SK-N-SH treated with all-trans-retinoic acid at 6 μM for 48 hours (cell line): Measurements from ENCODE around the gene KCNB1.

Experiments
- CSDC2 ChIP-seq: fragments of 250-450 bp; sonication (Bioruptor Pico); IDR thresholded peaks from 2 replicates; pipeline ENCODE4 v1.5.0; 2020; ENCODE audit warnings: mild to moderate bottlenecking, moderate library complexity
- ESRRG ChIP-seq: fragments of 250-450 bp; sonication (Bioruptor Pico); IDR thresholded peaks from 2 replicates; pipeline ENCODE4 v1.6.1; 2021; ENCODE audit warnings: mild to moderate bottlenecking
- PATZ1 ChIP-seq: fragments of 250-450 bp; sonication (Bioruptor Pico); IDR thresholded peaks from 2 replicates; pipeline ENCODE4 v1.8.0; 2020; ENCODE audit warnings: mild to moderate bottlenecking, moderate library complexity, borderline replicate concordance
- POU6F1 ChIP-seq: fragments of 250-450 bp; sonication (Bioruptor Pico); IDR thresholded peaks from 2 replicates; pipeline ENCODE4 v1.8.0; 2021; ENCODE audit warnings: low read depth, mild to moderate bottlenecking, moderate library complexity, borderline replicate concordance
- PPARA ChIP-seq: fragments of 250-450 bp; sonication (Bioruptor Pico); IDR thresholded peaks from 2 replicates; pipeline ENCODE4 v1.5.0; 2020; ENCODE audit warnings: mild to moderate bottlenecking, borderline replicate concordance
- SNAI2 ChIP-seq: fragments of 250-450 bp; sonication (Bioruptor Pico); IDR thresholded peaks from 2 replicates; pipeline ENCODE4 v1.5.0; 2020; ENCODE audit warnings: mild to moderate bottlenecking, moderate library complexity
- TCF4 ChIP-seq: fragments of 250-450 bp; sonication (Bioruptor Pico); IDR thresholded peaks from 2 replicates; pipeline ENCODE4 v1.8.0; 2021; ENCODE audit warnings: mild to moderate bottlenecking, moderate library complexity, borderline replicate concordance
- ZC3H10 ChIP-seq: fragments of 250-450 bp; sonication (Bioruptor Pico); IDR thresholded peaks from 2 replicates; pipeline ENCODE4 v1.5.1; 2021; ENCODE audit warnings: mild to moderate bottlenecking, moderate library complexity
- ZFP3 ChIP-seq: fragments of 250-450 bp; sonication (Bioruptor Pico); IDR thresholded peaks from 2 replicates; pipeline ENCODE4 v1.5.0; 2020; ENCODE audit warnings: mild to moderate bottlenecking, moderate library complexity
- ZFP30 ChIP-seq: fragments of 450-650 bp; formaldehyde crosslinking; IDR thresholded peaks from 2 replicates; pipeline ENCODE4 v1.5.0; 2022; ENCODE audit warnings: mild to moderate bottlenecking, moderate library complexity
- ZNF565 ChIP-seq: fragments of 450-650 bp; formaldehyde crosslinking; conservative IDR thresholded peaks from 2 replicates; pipeline ENCODE4 v1.5.0; 2020; ENCODE audit warnings: low read depth, mild to moderate bottlenecking, moderate library complexity

DNA sequence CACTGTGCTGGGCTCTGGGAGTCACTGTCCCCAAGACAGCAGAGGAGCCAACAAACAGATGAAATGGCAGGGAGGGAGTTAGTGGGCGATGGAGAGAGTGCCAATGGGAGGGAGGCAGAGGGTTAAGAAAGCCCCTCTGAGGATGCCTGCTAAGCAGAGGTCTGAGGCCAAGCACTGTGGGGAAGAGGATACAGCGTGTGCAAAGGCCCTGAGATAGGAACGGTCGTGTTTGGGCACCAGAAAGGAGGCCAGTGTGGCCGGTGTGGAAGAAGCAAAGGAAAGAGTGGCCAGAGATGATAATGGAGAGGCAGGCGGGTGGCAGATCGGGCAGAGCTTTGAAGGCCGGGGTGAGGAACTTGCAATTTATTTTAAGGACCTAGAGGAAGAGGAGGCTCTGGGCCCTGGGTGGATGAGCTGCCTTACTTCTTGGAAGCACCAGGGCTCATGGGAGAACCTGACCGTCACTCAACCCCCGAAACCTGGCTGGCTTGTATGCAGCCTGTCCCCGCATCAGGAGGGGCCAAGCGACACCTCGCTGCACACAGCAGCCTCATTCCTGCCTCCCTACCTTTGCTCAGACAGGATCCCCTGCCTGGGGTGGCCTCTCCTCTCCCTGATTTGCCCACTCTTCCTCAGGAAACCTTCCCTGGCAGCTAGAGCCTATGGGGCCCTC is 73.0 kb downstream of the KCNB1 start:
- no peak for TF ChIP-seq PATZ1 (CRISPR knock-in tag)
- TF ChIP-seq POU6F1 (CRISPR knock-in tag) = no peak
- TF ChIP-seq ZC3H10 = no peak
- no peak for TF ChIP-seq PPARA (CRISPR knock-in tag)
- no peak for TF ChIP-seq TCF4 (CRISPR knock-in tag)
- TF ChIP-seq ZNF565 (CRISPR knock-in tag) = no peak
- no peak for TF ChIP-seq ZFP30 (CRISPR knock-in tag)
- TF ChIP-seq CSDC2 (CRISPR knock-in tag) = no peak
- TF ChIP-seq SNAI2 (CRISPR knock-in tag) = no peak
- TF ChIP-seq ESRRG (CRISPR knock-in tag) = no peak
- TF ChIP-seq ZFP3 = no peak
